ENCODE results near the gene TEAD1. TPM values are rescaled to one million over a fixed set of nuclear protein-coding genes. Genes with fewer than 3 reads are reported as not detected.
A peak's percentile ranks its signal among the peaks of the same experiment; 100 is the strongest.

Gene TEAD1
- total and polyA plus RNA-seq, 7 donors = 3.2 to 200 (median 155) TPM

- 82 to 91% methylated on average over 5 of the region's 5 CpGs for WGBS, 2 donors
- no peaks in the 10 kb centered on the region for H3K36me3 ChIP-seq
- H3K27me3 ChIP-seq = no peaks in the 10 kb centered on the region
- H3K9me3 ChIP-seq = no peaks in the 10 kb centered on the region
- TF ChIP-seq POLR2A (IDR thresholded peaks at IDR 0.05) (no peak), POLR2AphosphoS5 (IDR thresholded peaks at IDR 0.05) (no peak), EP300 (IDR thresholded peaks at IDR 0.05) (no peak), CTCF (IDR thresholded peaks at IDR 0.05) (no peak)
- H3K4me3 ChIP-seq = no peak overlapping the region
- peak overlapping the region in 3 of 4 donors; percentile 61 to 89 (median 80) for H3K27ac ChIP-seq
- H3K4me1 ChIP-seq = peaks cover 0 to 62% (median 53%) of the 10 kb centered on the region in 4 donors
- DNase-seq = no peak
- intact Hi-C loops (cut with DNase I) = no loop called here
These were observed 55.7 kb downstream of the TEAD1 start for GRCh38 chr11:12729941-12730340.

- Histone ChIP-seq H3K27me3 (no peaks in the 10 kb centered on the region), H3K36me3 (no peaks in the 10 kb centered on the region), H3K4me1 (peaks cover 0 to 57% (median 47%) of the 10 kb centered on the region in 4 donors), H3K4me3 (no peak overlapping the region), H3K27ac (peak overlapping the region in 1 of 4 donors; percentile 7), H3K9me3 (no peaks in the 10 kb centered on the region)
- WGBS, 2 donors = 81 to 91% methylated on average over 3 of the region's 3 CpGs
- TF ChIP-seq POLR2A (IDR thresholded peaks at IDR 0.05) = no peak
- TF ChIP-seq EP300 (IDR thresholded peaks at IDR 0.05) = no peak
- TF ChIP-seq POLR2AphosphoS5 (IDR thresholded peaks at IDR 0.05) = no peak
- no peak for TF ChIP-seq CTCF (IDR thresholded peaks at IDR 0.05)
- intact Hi-C loops (cut with DNase I) = no loop called here
- DNase-seq = no peak
These were observed 57.7 kb downstream of the TEAD1 start for GRCh38 chr11:12731841-12732336.

GRCh38 chr11:12733091-12733490 lies 58.9 kb downstream of the TEAD1 start:
- Histone ChIP-seq H3K27ac (peak overlapping the region in 1 of 4 donors; percentile 21), H3K27me3 (no peaks in the 10 kb centered on the region), H3K9me3 (no peaks in the 10 kb centered on the region), H3K36me3 (no peaks in the 10 kb centered on the region), H3K4me1 (peaks cover 0 to 45% (median 37%) of the 10 kb centered on the region in 4 donors), H3K4me3 (no peak overlapping the region)
- 96 to 97% methylated on average over 2 of the region's 2 CpGs for WGBS, 2 donors
- no peak for TF ChIP-seq EP300 (IDR thresholded peaks at IDR 0.05)
- no peak for TF ChIP-seq CTCF (IDR thresholded peaks at IDR 0.05)
- TF ChIP-seq POLR2AphosphoS5 (IDR thresholded peaks at IDR 0.05) = no peak
- DNase-seq = no peak
- intact Hi-C loops (cut with DNase I) = no loop called here

GRCh38 chr11:12734625-12735024 lies 60.4 kb downstream of the TEAD1 start:
- intact Hi-C loops (cut with DNase I) = no loop called here
- H3K27me3 ChIP-seq = no peaks in the 10 kb centered on the region

More at GRCh38 chr11:12734625-12735024, 60.4 kb downstream of the TEAD1 start:
- no peaks in the 10 kb centered on the region for H3K9me3 ChIP-seq
- no peaks in the 10 kb centered on the region for H3K36me3 ChIP-seq
- H3K4me3 ChIP-seq = no peak overlapping the region
- no peak for DNase-seq
- H3K4me1 ChIP-seq = peaks cover 0 to 30% (median 23%) of the 10 kb centered on the region in 4 donors
- WGBS, 2 donors = 94 to 95% methylated on average over 4 of the region's 4 CpGs
- H3K27ac ChIP-seq = no peak overlapping the region
- TF ChIP-seq CTCF (IDR thresholded peaks at IDR 0.05) = no peak
- no peak for TF ChIP-seq POLR2A (IDR thresholded peaks at IDR 0.05)
- no peak for TF ChIP-seq EP300 (IDR thresholded peaks at IDR 0.05)
- TF ChIP-seq POLR2AphosphoS5 (IDR thresholded peaks at IDR 0.05) = no peak
